ENCODE results near the gene TIRAP.

TIRAP gene

GRCh38 chr11:126317756-126318573 is 35.1 kb downstream of the TIRAP start:
- in situ Hi-C loops (cut with MboI; ENCODE audit: low pct_unique_long_range_greater_than_20kb, low sequenced_read_pairs, unreplicated experiment) = no loop called here
- TF ChIP-seq, protein P1, sequence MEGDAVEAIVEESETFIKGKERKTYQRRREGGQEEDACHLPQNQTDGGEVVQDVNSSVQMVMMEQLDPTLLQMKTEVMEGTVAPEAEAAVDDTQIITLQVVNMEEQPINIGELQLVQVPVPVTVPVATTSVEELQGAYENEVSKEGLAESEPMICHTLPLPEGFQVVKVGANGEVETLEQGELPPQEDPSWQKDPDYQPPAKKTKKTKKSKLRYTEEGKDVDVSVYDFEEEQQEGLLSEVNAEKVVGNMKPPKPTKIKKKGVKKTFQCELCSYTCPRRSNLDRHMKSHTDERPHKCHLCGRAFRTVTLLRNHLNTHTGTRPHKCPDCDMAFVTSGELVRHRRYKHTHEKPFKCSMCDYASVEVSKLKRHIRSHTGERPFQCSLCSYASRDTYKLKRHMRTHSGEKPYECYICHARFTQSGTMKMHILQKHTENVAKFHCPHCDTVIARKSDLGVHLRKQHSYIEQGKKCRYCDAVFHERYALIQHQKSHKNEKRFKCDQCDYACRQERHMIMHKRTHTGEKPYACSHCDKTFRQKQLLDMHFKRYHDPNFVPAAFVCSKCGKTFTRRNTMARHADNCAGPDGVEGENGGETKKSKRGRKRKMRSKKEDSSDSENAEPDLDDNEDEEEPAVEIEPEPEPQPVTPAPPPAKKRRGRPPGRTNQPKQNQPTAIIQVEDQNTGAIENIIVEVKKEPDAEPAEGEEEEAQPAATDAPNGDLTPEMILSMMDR (IDR thresholded peaks at IDR 0.05; ENCODE audit: extremely low read depth, insufficient read depth, missing control alignments) = no peak
- DNase-seq (ENCODE audit: low spot score) = no peak

DNA sequence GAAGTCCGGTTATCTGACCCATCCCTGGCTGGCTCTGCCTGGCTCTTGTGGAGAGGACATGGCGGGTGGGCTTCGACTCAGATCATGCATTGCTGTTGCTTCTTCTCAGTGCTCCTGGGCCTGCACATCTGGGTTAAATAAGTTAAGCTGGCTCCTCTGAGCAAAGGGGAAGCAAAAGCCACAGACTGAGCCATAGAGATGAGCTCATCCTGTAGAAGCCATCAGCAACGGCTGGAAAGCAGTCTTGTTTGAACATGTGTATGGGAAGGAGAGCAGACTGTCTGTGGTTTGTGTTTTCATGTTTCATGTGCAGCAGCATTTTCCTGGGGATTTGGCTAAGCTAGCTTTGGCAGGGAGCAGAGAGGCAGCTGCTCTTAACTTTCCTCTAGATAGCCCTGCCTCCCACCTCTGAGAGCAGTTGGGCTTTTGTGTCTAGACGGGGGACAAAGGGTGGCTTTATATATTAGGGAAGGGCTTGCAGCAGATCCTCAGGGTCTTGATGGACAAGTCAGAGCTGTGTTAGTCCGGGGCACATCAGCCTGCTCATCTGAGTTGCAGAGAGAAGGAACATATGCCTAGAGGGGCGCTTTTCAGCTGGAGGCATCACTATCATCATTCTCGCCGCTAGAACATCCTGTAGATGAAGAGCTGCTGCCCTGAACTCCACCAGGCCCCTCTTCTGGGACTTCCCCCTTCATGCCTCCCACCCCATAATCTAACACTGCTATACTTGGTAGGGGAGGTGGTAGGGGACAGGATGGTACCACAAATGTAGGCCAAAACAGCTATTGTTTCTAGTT is 35.9 kb downstream of the TIRAP start:
- in situ Hi-C loops (cut with MboI; ENCODE audit: low pct_unique_long_range_greater_than_20kb, low sequenced_read_pairs, unreplicated experiment) = no loop called here

DNA sequence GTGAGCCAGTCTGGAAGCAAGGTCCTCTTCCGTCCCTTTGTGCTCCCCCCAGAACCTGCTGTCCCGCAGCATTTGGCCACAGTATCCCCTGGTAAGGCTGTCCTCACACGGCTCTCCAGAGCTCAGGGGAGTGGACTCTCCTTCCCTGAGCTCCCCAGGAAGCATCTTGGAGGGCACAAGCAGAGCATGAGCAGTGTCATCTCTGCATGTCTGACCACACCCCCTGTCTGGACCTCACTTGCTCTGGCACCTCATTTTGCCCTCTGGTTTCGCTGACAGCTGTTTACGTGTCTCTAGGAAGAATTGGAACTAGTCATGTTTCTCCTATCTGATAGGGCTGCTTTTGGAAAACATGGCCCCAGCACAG is 36.5 kb downstream of the TIRAP start:
- in situ Hi-C loops (cut with MboI; ENCODE audit: low pct_unique_long_range_greater_than_20kb, low sequenced_read_pairs, unreplicated experiment) = no loop called here
- no peak for DNase-seq (ENCODE audit: low spot score)
- TF ChIP-seq, protein P1 (IDR thresholded peaks at IDR 0.05; ENCODE audit: extremely low read depth, insufficient read depth, missing control alignments) = no peak

More for the DNA sequence above, 35.9 kb downstream of the TIRAP start:
- DNase-seq (ENCODE audit: low spot score) = peak; percentile 61
- TF ChIP-seq, protein P1 (IDR thresholded peaks at IDR 0.05; ENCODE audit: extremely low read depth, insufficient read depth, missing control alignments) = no peak

GRCh38 chr11:126322996-126323395 is 40.1 kb downstream of the TIRAP start:
- in situ Hi-C loops (cut with MboI; ENCODE audit: low pct_unique_long_range_greater_than_20kb, low sequenced_read_pairs, unreplicated experiment) = no loop called here
- TF ChIP-seq, protein P1 (IDR thresholded peaks at IDR 0.05; ENCODE audit: extremely low read depth, insufficient read depth, missing control alignments) = no peak
- DNase-seq (ENCODE audit: low spot score) = no peak

DNA sequence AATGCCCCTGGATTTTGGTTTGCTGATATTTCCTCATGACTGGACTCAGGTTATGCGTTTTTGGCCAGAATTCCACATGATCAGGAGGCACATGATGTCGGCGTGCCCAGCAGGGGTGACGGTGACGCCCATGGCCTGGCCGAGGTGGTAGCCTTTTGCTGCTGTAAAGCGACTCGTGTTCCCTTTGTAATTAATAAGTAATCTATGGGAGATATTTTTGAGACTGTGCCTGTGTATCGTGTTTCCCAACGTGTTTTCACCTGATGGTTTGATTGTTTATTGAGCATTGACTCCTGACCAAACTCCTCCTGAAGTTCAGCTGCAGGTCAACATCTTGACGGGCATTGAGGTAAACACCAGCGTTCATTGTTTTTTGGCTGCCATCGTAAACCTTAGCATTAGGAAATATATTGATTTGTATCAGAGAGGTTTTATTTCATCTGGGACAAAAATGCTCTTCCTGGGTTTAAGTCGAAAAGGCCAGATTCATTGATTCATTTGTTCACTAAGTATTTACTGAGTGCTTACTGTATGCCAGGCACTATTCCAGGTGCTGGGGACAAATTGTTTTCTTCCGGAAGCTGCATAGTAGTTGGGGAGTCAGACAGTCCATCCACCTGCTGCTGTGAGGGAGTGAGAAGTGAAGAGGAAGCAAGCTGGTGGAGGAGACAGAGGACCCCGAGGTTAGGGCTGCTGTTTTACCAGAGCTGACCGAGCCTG is 44.5 kb downstream of the TIRAP start:
- TF ChIP-seq, protein P1 (IDR thresholded peaks at IDR 0.05; ENCODE audit: extremely low read depth, insufficient read depth, missing control alignments) = no peak
- in situ Hi-C loops (cut with MboI; ENCODE audit: low pct_unique_long_range_greater_than_20kb, low sequenced_read_pairs, unreplicated experiment) = no loop called here
- DNase-seq (ENCODE audit: low spot score) = no peak

DNA sequence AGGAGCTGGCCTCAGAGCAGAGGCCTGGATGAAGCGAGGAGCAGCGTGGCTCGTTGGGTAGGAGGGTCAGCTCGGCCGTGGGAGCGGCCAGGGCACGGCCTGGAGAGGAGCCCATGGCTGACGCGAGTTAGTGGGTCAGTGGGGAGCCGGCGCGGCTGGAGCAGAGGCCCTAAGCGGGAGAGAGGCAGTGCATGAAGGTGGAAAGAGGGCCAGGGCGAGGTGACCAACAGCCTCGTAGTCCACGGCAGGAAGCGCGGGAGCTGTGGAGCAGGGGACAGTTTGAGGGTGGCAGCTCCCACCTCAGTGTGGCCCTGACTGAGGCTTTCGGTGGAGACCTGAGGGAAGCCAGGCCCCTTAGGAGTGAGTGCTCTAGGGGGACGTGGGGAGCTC is 45.1 kb downstream of the TIRAP start:
- in situ Hi-C loops (cut with MboI; ENCODE audit: low pct_unique_long_range_greater_than_20kb, low sequenced_read_pairs, unreplicated experiment) = no loop called here
- no peak for DNase-seq (ENCODE audit: low spot score)
- TF ChIP-seq, protein P1 (IDR thresholded peaks at IDR 0.05; ENCODE audit: extremely low read depth, insufficient read depth, missing control alignments) = no peak

Measured in GM13977 (cell line).